H1 (cell line): Measurements from ENCODE around the gene SAMD14. TPM values are rescaled to one million over a fixed set of nuclear protein-coding genes. Genes with fewer than 3 reads are reported as not detected.

Experiments used
- CHD1 ChIP-seq: IDR thresholded peaks from 2 replicates; pipeline ENCODE4 v1.6.1; 2012; ENCODE audit warnings: low read depth, low read length, improper control_type of control experiment
- CHD7 ChIP-seq: fragments of 300-600 bp; sonication (generic); IDR thresholded peaks from 2 replicates; pipeline ENCODE4 v1.7.1; 2012; ENCODE audit warnings: low read length, moderate library complexity, mild to moderate bottlenecking, inconsistent platforms; ENCODE audit not compliant: insufficient replicate concordance
- CREB1 ChIP-seq: IDR thresholded peaks from 2 replicates; pipeline ENCODE4 v1.6.1; 2012; ENCODE audit warnings: inconsistent platforms
- FOSL1 ChIP-seq: IDR thresholded peaks from 2 replicates; pipeline ENCODE4 v1.6.1; 2011; ENCODE audit warnings: mild to moderate bottlenecking, low read depth, low read length, moderate library complexity; ENCODE audit not compliant: insufficient read depth
- NRF1 ChIP-seq: IDR thresholded peaks from 2 replicates; pipeline ENCODE4 v1.6.1; 2011; ENCODE audit warnings: mild to moderate bottlenecking, low read depth, low read length, improper control_type of control experiment
- SAP30 ChIP-seq: fragments of 300-600 bp; sonication (generic); IDR thresholded peaks from 2 replicates; pipeline ENCODE4 v1.7.1; 2012; ENCODE audit warnings: low read length, moderate library complexity, mild to moderate bottlenecking, inconsistent platforms; ENCODE audit not compliant: insufficient read depth, insufficient replicate concordance
- TBP ChIP-seq: IDR thresholded peaks from 2 replicates; pipeline ENCODE4 v1.6.1; 2011; ENCODE audit warnings: low read depth, low read length, improper control_type of control experiment
- USF2 ChIP-seq: IDR thresholded peaks from 2 replicates; pipeline ENCODE4 v1.6.1; 2011; ENCODE audit warnings: low read length, improper control_type of control experiment
- ZNF274 ChIP-seq: IDR thresholded peaks from 2 replicates; pipeline ENCODE4 v1.7.0; 2012; ENCODE audit warnings: low read length, borderline replicate concordance; ENCODE audit errors: extremely low read depth
- polyA plus RNA-seq, 7 experiments: library from polyadenylated mRNA; depleted of rRNA in 3 of 7; stranded (reverse) in 5 of 7; unstranded in 2 of 7; fragments of >200 nt in 5 of 7; fragments of 200-250 nt in 2 of 7; gene quantifications; 1 replicate in 5 of 7; 2 replicates in 1 of 7; 4 replicates in 1 of 7; pipeline versions ENCODE4 v1.2.1 to v1.2.3, GENCODE V29; 2011 to 2013; ENCODE audit warnings: missing spikeins in 2 of 7, mixed read lengths in 2 of 7
- total RNA-seq: library from RNA; stranded (reverse); fragmentation: NEBNext Ultra II Directional; extraction: Animal tissue kit (Norgen Biotek cat#: 25700); gene quantifications from 2 replicates; pipeline ENCODE4 v1.2.1, GENCODE V29; 2021

The SAMD14 gene
- total and polyA plus RNA-seq, 2 of the 8 experiments (the other 6 are each of a cell fraction or from before 2014, with no cell fraction given) = 5.7 to 5.8 TPM

- no peak for TF ChIP-seq CHD7
- TF ChIP-seq CREB1 = no peak
- no peak for TF ChIP-seq NRF1
- TF ChIP-seq USF2 = peak; percentile 19; the same call in 1 of the 2 replicates
- no peak for TF ChIP-seq ZNF274
- no peak for TF ChIP-seq FOSL1
- TF ChIP-seq SAP30 = no peak
- no peak for TF ChIP-seq TBP
- no peak for TF ChIP-seq CHD1
Observed at GRCh38 chr17:50148226-50149090, 18.5 kb upstream of the SAMD14 start (continued).
